ENCODE data around the gene COL6A5. TPM values are rescaled to one million over a fixed set of nuclear protein-coding genes. Genes with fewer than 3 reads are reported as not detected.

COL6A5 gene
- total RNA-seq, 2 donors from 2014 or later: not detected

- H3K27me3 ChIP-seq: no peaks in the 10 kb centered on the region
- DNase-seq (no peak), ATAC-seq (no peak)
- H3K4me1 ChIP-seq: no peaks in the 10 kb centered on the region
- H3K9me3 ChIP-seq: no peaks in the 10 kb centered on the region
- no peak overlapping the region for H3K27ac ChIP-seq
- 52 to 62% methylated on average over 4 of the region's 4 CpGs for WGBS, 2 donors
- H3K4me3 ChIP-seq: no peak overlapping the region
- intact Hi-C loops (cut with DNase I): no loop called here
- no peaks in the 10 kb centered on the region for H3K36me3 ChIP-seq (replicated peaks in 1 of 2; ENCODE audit: insufficient read depth in 1 of 2, low read depth in 2 of 2)
- TF ChIP-seq POLR2A (IDR thresholded peaks at IDR 0.05) (no peak), CTCF (IDR thresholded peaks at IDR 0.05) (no peak)
Observed at GRCh38 chr3:130414457-130414856, 69.0 kb downstream of the COL6A5 start.

- no peaks in the 10 kb centered on the region for H3K27me3 ChIP-seq
- H3K4me1 ChIP-seq: no peaks in the 10 kb centered on the region
- no peaks in the 10 kb centered on the region for H3K9me3 ChIP-seq
- H3K27ac ChIP-seq: no peak overlapping the region
- H3K36me3 ChIP-seq (replicated peaks in 1 of 2; ENCODE audit: insufficient read depth in 1 of 2, low read depth in 2 of 2): no peaks in the 10 kb centered on the region
- ATAC-seq: no peak
- intact Hi-C loops (cut with DNase I): no loop called here
- no peak for TF ChIP-seq POLR2A (IDR thresholded peaks at IDR 0.05)
- TF ChIP-seq CTCF (IDR thresholded peaks at IDR 0.05): no peak
- 53 to 57% methylated on average over 2 of the region's 2 CpGs for WGBS, 2 donors
- no peak overlapping the region for H3K4me3 ChIP-seq
- DNase-seq: no peak
Observed at GRCh38 chr3:130420466-130420865, 75.0 kb downstream of the COL6A5 start.

GRCh38 chr3:130423064-130423463 lies 77.6 kb downstream of the COL6A5 start:
- H3K36me3 ChIP-seq (replicated peaks in 1 of 2; ENCODE audit: insufficient read depth in 1 of 2, low read depth in 2 of 2): no peaks in the 10 kb centered on the region
- no peak overlapping the region for H3K27ac ChIP-seq
- ATAC-seq (no peak), DNase-seq (no peak)
- no peaks in the 10 kb centered on the region for H3K9me3 ChIP-seq
- no peak overlapping the region for H3K4me3 ChIP-seq
- 75 to 80% methylated on average over 4 of the region's 4 CpGs for WGBS, 2 donors
- intact Hi-C loops (cut with DNase I): no loop called here
- H3K4me1 ChIP-seq: no peaks in the 10 kb centered on the region
- no peaks in the 10 kb centered on the region for H3K27me3 ChIP-seq
- TF ChIP-seq POLR2A (IDR thresholded peaks at IDR 0.05): no peak
- TF ChIP-seq CTCF (IDR thresholded peaks at IDR 0.05): no peak

- Histone ChIP-seq H3K4me3 (no peak overlapping the region), H3K9me3 (no peaks in the 10 kb centered on the region), H3K36me3 (replicated peaks in 1 of 2; ENCODE audit: insufficient read depth in 1 of 2, low read depth in 2 of 2) (no peaks in the 10 kb centered on the region), H3K27ac (no peak overlapping the region), H3K27me3 (no peaks in the 10 kb centered on the region), H3K4me1 (no peaks in the 10 kb centered on the region)
- intact Hi-C loops (cut with DNase I): no loop called here
- 73 to 80% methylated on average over 5 of the region's 5 CpGs for WGBS, 2 donors
- TF ChIP-seq POLR2A (IDR thresholded peaks at IDR 0.05) (no peak), CTCF (IDR thresholded peaks at IDR 0.05) (no peak)
- ATAC-seq (no peak), DNase-seq (no peak)
Observed at GRCh38 chr3:130424837-130425236, 79.4 kb downstream of the COL6A5 start.

- Histone ChIP-seq H3K36me3 (replicated peaks in 1 of 2; ENCODE audit: insufficient read depth in 1 of 2, low read depth in 2 of 2) (no peaks in the 10 kb centered on the region), H3K27ac (no peak overlapping the region), H3K9me3 (no peaks in the 10 kb centered on the region), H3K27me3 (no peaks in the 10 kb centered on the region), H3K4me1 (no peaks in the 10 kb centered on the region), H3K4me3 (no peak overlapping the region)
- WGBS, 2 donors: 83 to 93% methylated on average over 1 of the region's 1 CpG
- intact Hi-C loops (cut with DNase I): no loop called here
- DNase-seq: no peak
- TF ChIP-seq POLR2A (IDR thresholded peaks at IDR 0.05) (no peak), CTCF (IDR thresholded peaks at IDR 0.05) (no peak)
- no peak for ATAC-seq
Observed at GRCh38 chr3:130425484-130425883, 80.0 kb downstream of the COL6A5 start.
